SU-DHL-6 (cell line): ENCODE data around the gene SHF.

Experiments
- H2AFZ ChIP-seq: fragments of 200-600 bp; sonication (generic); 2 replicates; pipeline ENCODE4 v1.6.1; 2014; ENCODE audit warnings: low read depth, mild to moderate bottlenecking, moderate library complexity, mixed read lengths, antibody characterized with exemption, low read length; ENCODE audit not compliant: severe bottlenecking
- H3F3A ChIP-seq: fragments of 200-600 bp; shearing (Covaris generic); 2 replicates; pipeline ENCODE4 v1.6.0; 2016; ENCODE audit warnings: antibody characterized with exemption, mild to moderate bottlenecking; ENCODE audit not compliant: insufficient read depth
- H3K27ac ChIP-seq: fragments of 200-600 bp; sonication (generic); 2 replicates; pipeline ENCODE4 v1.5.1; 2016; ENCODE audit warnings: low read depth, mild to moderate bottlenecking, low read length, moderate library complexity, mixed read lengths
- H3K27me3 ChIP-seq: fragments of 200-600 bp; sonication (generic), shearing (Covaris generic); 2 replicates; pipeline ENCODE4 v1.6.0; 2014; ENCODE audit warnings: mild to moderate bottlenecking, low read length
- H3K36me3 ChIP-seq: fragments of 200-600 bp; sonication (generic); 2 replicates; pipeline ENCODE4 v1.6.1; 2014; ENCODE audit warnings: mild to moderate bottlenecking, low read length, mixed read lengths
- H3K4me2 ChIP-seq: fragments of 300-600, 200-600 bp; shearing (Covaris generic), sonication (generic); 2 replicates; pipeline ENCODE4 v1.6.0; 2014; ENCODE audit warnings: low read length, low read depth, mild to moderate bottlenecking; ENCODE audit not compliant: poor library complexity, severe bottlenecking
- H3K4me3 ChIP-seq: fragments of 200-600 bp; sonication (generic); 2 replicates; pipeline ENCODE4 v1.5.1; 2014; ENCODE audit warnings: antibody characterized with exemption, low read length, mild to moderate bottlenecking, mixed read lengths; ENCODE audit not compliant: insufficient read depth, poor library complexity, severe bottlenecking
- H3K79me2 ChIP-seq: fragments of 200-600 bp; sonication (generic); 2 replicates; pipeline ENCODE4 v1.6.1; 2014; ENCODE audit warnings: mild to moderate bottlenecking, low read length, moderate library complexity; ENCODE audit not compliant: insufficient read depth
- H3K9ac ChIP-seq: fragments of 200-600 bp; sonication (generic); 2 replicates; pipeline ENCODE4 v1.7.0; 2014; ENCODE audit warnings: mild to moderate bottlenecking, low read length
- H3K9me2 ChIP-seq: fragments of 200-600 bp; sonication (generic); replicated peaks from 2 replicates; pipeline ENCODE4 v1.6.1; 2014; ENCODE audit warnings: low read length; ENCODE audit not compliant: insufficient read depth
- H3K9me3 ChIP-seq: fragments of 200-600 bp; sonication (generic); 2 replicates; pipeline ENCODE4 v1.6.1; 2014; ENCODE audit warnings: low read length, mixed read lengths; ENCODE audit not compliant: insufficient read depth
- H4K20me1 ChIP-seq: fragments of 200-600 bp; sonication (generic); 2 replicates; pipeline ENCODE4 v1.6.1; 2014; ENCODE audit warnings: low read depth, mild to moderate bottlenecking, antibody characterized with exemption, low read length, moderate library complexity, mixed read lengths
- CTCF ChIP-seq: fragments of 200-600 bp; sonication (generic); IDR thresholded peaks from one replicate; pipeline ENCODE4 v1.5.1; 2017; ENCODE audit warnings: antibody characterized with exemption, mild to moderate bottlenecking, low read length, moderate library complexity; ENCODE audit not compliant: insufficient read depth, poor library complexity, severe bottlenecking
- EZH2phosphoT487 ChIP-seq: fragments of 200-600 bp; sonication (generic), shearing (Covaris generic); conservative IDR thresholded peaks from 2 replicates; pipeline ENCODE4 v1.6.1; 2018; ENCODE audit warnings: mild to moderate bottlenecking, antibody characterized with exemption, low read length, moderate library complexity, mixed read lengths

SHF gene

GRCh38 chr15:45133561-45133920 lies 54.2 kb downstream of the SHF start:
- Histone ChIP-seq H3K36me3 (no peaks in the 10 kb centered on the region), H3K4me3 (no peak overlapping the region), H3K9ac (no peak overlapping the region), H3K9me3 (no peaks in the 10 kb centered on the region), H4K20me1 (no peaks in the 10 kb centered on the region), H3K4me2 (no peak overlapping the region), H3K79me2 (no peaks in the 10 kb centered on the region), H3K9me2 (no peaks in the 10 kb centered on the region), H3K27me3 (no peaks in the 10 kb centered on the region), H2AFZ (no peak overlapping the region), H3F3A (no peaks in the 10 kb centered on the region), H3K27ac (no peak overlapping the region)
- TF ChIP-seq EZH2phosphoT487 (no peak), CTCF (no peak)

- no peak overlapping the region for H2AFZ ChIP-seq
- no peaks in the 10 kb centered on the region for H3K36me3 ChIP-seq
- H3K4me3 ChIP-seq, result no peak overlapping the region
- H3K9ac ChIP-seq, result no peak overlapping the region
- H3K9me2 ChIP-seq, result no peaks in the 10 kb centered on the region
- H3K9me3 ChIP-seq, result no peaks in the 10 kb centered on the region
- no peak overlapping the region for H3K4me2 ChIP-seq
- no peaks in the 10 kb centered on the region for H3K27me3 ChIP-seq
- H3K79me2 ChIP-seq, result no peaks in the 10 kb centered on the region
- H3K27ac ChIP-seq, result no peak overlapping the region
- H4K20me1 ChIP-seq, result no peaks in the 10 kb centered on the region
- no peak for TF ChIP-seq EZH2phosphoT487
- TF ChIP-seq CTCF, result no peak
- H3F3A ChIP-seq, result no peaks in the 10 kb centered on the region
Observed at GRCh38 chr15:45132844-45133560, 54.8 kb downstream of the SHF start.

- Histone ChIP-seq H3K9me3 (no peaks in the 10 kb centered on the region), H3K9ac (no peak overlapping the region), H3K27me3 (no peaks in the 10 kb centered on the region)
Observed at GRCh38 chr15:45131510-45131909, 56.3 kb downstream of the SHF start.

More at GRCh38 chr15:45131510-45131909, 56.3 kb downstream of the SHF start:
- H3K36me3 ChIP-seq, result no peaks in the 10 kb centered on the region
- no peaks in the 10 kb centered on the region; the same call in 1 of the 2 replicates for H4K20me1 ChIP-seq
- H3F3A ChIP-seq, result no peaks in the 10 kb centered on the region
- H3K27ac ChIP-seq, result no peak overlapping the region
- no peak overlapping the region for H3K4me2 ChIP-seq
- no peak overlapping the region for H3K4me3 ChIP-seq
- TF ChIP-seq EZH2phosphoT487 (no peak), CTCF (no peak)
- H3K79me2 ChIP-seq, result no peaks in the 10 kb centered on the region
- H2AFZ ChIP-seq, result no peak overlapping the region
- H3K9me2 ChIP-seq, result no peaks in the 10 kb centered on the region
